ENCODE data around the gene CDKN1A.
"Not testable (repeated sequence)": the region's sequence is repeated elsewhere in the genome, so short reads cannot be mapped to it uniquely, and the experiment has no call there.

Gene CDKN1A

GRCh38 chr6:36678488-36679042, at the start of gene CDKN1A:
TSS of gene CDKN1A (plus strand) at chr6:36678714. CDS start at chr6:36684102, 5,388 bp downstream.
- DNase-seq = no peak

- DNase-seq = no peak
Observed at GRCh38 chr6:36629784-36630183, 48.7 kb upstream of the CDKN1A start.

DNA sequence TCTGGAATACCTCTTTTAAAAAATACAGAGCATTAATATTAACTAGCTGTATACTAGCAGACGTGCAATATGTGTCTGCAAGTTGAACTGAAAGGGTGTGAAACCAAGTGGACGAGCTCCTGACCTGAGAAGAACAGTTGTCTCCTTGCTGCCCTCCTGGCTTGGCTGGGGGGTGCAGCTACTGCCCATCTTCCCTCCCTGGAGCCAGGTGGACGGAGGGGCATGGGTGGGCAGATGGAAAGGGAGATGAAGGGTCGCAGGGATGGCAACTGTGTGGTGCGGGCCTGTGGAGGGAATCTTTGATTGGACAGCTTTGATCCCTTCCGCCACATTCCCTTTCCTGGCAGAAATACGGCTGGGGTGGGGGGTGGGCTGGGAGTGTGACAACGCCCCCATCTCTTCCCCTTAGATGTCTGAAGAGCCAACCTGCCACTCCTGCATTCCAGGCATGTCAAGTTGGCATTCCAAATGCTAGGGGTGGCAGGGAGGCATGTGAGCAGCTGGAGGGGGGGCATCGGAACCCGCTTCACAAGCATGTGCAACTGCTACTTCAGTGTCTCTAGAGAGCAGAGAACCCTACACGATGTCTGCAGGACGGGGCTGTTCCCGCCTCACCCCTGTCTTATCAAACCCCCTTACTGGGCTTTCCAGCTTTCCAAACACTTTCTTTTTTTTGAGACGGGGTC, 47.0 kb upstream of the CDKN1A start:
- no peak for DNase-seq

DNA sequence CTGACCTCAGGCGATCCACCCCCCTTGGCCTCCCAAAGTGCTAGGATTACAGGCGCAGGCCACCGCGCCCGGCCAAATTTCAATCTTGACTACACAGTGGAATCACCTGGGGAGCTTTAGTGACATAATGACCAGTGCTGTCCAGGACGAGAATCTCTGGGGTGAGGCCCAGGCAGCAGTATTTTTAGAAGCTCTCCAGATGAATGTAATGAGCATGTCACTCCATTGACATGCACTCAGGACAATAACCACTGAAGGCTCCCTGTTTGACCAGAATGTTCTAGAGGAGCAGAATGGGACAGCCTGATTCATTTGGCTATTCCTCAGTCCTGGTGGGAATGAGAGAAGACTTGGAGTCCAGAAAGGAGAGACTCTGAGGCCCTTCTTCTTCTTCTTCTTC, 45.1 kb upstream of the CDKN1A start:
- DNase-seq = no peak

DNA sequence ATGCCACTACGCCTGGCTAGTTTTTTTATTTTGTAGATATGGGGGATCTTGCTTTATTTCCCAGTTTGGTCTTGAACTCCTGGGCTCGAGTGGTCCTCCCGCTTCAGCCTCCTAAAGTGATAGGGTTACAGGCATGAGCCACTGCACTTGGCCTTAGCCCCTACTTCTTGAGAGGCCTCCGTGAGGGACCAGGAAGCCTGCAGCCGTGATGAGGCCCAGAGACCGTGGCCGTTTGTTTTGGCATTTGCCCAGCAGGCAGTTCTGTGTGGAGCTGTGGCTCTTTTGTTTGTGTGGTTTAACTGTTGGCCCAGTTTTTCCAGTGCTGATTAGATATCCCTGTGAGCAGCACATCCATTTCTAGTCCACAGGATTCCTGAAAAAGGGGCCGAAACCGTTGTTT, 44.6 kb upstream of the CDKN1A start:
- no peak for DNase-seq

DNA sequence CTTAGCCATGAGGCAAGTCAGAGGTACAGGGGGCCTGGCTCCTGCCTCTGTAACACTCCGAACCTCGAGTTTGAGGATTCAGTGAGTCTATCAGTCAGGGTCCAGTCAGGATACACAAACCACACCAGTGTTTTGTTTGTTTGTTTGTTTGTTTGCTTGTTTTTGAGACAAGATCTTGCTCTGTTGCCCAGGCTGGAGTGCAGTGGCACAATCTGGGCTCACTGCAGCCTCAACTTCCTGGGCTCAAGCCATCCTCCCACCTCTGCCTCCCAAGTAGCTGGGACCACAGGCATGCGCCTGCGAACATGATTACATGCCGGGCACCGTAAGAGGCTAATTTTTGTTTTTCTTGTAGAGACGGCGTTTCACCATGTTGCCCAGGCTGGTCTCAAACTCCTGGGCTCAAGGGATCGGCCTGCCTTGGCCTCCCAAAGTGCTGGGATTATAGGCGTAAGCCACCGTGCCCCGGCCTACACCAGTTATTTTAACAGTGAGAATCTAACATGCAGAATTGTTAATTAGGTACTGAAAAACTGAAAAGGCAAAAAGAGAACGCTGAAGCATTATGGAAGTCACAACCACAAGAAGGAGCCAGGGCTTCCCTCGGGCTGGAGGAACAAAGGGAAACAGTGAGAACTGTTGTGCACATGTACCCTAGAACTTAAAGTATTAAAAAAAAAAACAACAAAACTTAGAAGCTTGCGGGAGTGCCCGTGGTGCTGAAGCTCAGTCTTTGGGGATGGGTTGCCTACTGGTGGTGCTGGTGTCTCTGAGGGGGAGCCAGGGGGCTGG, 44.0 kb upstream of the CDKN1A start:
- no peak for DNase-seq

- no peak for DNase-seq
Observed at GRCh38 chr6:36636283-36636682, 42.2 kb upstream of the CDKN1A start.

GRCh38 chr6:36636687-36637418, 41.7 kb upstream of the CDKN1A start:
- DNase-seq = no peak

GRCh38 chr6:36638579-36638978, 39.9 kb upstream of the CDKN1A start:
- no peak for DNase-seq

- no peak for DNase-seq
Observed at GRCh38 chr6:36639171-36639808, 39.2 kb upstream of the CDKN1A start.

DNA sequence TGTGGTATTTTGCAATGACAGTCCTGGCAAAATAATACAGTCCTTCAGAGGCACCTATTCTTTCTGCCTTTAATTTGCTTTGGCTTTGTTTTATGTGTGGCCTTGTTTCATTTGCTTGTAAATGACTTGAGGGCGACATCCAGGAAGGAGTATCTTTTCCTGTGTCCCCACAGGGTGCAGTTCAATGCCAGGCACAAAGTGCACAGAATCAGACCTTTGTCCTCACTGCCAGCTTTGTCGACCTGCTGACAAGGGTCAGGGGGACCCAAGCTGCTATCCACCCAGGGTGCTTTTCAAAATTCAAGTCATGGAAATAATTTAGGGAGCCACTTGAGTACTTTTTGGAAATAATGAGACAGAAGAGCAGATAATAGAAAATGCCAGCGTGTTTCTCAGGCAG, 37.0 kb upstream of the CDKN1A start:
- DNase-seq = no peak

DNA sequence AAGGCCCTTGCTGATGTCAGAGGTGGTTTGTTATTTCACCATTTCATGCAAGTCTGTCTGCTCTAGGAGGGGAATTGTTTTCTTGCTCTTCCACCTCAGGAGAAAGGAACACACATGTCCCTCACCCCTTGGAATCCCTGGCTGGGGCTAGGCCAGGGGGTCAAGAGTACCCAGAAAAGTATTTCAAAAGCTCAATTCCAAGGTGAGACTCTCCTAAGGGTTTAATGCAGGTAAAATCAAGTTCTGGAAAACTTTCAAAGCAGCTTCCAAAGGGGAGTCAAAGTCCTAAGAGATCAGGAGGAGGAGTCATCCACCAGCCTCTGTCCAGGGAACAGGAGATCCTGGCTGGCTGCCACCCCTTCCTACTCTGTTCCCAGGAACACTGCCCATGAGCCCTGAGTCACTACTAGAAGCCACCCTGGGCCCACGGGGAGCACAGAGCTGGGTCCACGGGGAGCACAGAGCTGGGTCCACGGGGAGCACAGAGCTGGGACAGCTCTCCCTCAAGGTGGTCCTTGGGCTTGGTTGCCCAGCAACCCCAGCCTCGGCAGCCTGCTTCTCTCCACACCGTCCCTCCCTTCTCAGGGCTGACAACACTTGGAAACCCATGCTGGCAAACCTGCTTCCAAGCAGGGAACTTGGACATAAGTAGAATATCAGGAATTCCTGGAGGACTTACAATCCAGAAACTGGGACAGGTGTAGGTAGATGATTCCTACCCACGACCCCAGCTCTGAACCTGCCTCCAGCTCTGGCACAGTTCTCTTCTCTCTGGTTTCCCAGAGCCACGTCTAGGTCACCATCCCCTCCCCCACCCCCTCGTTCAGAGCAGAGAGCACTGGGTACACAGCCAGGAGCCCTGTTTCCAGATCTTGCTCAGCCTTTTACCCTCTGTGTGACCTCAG, 35.3 kb upstream of the CDKN1A start:
- no peak for DNase-seq

- DNase-seq = no peak
Observed at GRCh38 chr6:36643977-36644376, 34.5 kb upstream of the CDKN1A start.

DNA sequence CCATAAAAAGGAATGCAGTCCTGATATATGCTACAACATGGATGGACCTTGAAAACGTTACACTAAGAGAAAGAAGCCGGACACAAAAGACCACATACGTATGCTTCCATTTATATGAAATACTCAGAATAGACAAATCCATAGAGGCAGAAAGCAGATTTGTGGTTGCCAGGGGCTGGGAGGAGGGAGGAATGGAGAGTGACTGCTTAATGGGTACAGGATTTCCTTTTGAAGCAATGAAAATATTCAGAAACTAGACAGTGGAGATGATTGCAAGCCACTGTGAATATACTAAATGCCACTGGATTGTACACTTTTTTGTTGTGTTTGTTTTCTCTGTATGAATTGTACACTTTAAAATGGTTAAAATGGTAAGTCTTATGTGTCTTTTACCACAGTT, 29.4 kb upstream of the CDKN1A start:
- DNase-seq = no peak

DNA sequence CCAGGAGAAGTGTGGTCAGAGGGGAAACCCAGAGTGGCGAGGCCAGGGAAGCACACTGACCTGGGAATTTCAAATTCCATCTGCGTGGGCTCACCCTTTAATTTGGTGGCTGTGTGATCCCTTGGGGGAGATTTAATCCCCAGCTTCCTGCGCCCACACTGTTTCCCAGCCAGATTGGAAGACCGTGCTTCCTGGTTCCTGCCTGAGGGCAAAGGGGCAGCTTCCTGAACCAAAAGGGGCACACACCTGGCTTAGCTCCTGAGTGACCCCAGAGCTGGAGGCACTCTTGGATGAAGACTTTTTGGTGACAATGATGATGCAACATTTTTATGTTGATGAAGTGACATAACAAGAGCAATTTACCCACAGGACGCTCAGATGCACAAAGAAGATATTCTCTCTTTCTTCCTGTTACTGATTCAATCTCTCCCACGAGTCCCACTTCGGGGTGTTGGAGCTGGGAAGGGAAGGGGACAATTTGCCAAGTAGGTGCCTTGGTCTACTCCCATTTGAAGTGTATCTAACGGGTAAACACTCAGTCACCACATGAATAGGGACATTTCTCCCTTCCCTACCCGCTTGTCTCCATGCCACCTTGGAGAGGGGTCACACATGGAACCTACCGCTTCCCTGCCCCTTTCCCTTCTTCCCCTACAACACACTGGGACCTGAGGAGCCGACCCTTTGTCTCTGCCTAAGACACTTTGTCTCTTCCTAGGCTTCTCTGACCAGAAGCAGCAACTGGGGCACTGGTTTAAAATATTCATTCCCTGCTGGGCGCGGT, 28.6 kb upstream of the CDKN1A start:
- DNase-seq = no peak

DNA sequence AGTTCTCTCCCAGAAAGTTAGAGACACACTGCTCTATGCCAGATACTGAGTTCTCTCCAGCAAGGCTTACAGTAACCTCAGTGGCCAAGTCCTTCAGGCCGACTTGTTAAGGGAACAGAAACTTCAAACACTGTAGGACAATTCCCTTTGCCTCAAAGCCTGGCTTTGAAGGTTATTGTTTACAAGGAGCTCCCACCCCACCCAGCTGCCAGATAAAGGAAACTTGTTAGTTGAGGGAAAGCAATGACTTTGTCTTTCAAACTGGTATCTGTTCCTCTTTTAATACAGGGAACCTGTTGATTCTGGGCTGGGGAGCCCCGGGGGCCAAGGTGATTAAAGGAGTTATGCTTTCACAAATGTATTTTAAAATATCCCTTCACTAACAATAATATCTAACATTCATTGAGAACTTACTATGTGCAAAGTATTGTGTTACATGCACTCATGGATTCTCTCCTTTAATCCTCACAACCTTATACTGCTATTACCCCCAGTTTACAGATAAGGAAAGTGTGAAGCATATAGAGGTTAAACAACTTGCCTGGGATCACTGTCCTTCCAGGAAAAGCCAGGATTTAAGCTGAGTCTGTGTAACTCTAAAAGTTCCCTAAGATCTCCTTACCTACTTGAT, 27.6 kb upstream of the CDKN1A start:
- DNase-seq = no peak

DNA sequence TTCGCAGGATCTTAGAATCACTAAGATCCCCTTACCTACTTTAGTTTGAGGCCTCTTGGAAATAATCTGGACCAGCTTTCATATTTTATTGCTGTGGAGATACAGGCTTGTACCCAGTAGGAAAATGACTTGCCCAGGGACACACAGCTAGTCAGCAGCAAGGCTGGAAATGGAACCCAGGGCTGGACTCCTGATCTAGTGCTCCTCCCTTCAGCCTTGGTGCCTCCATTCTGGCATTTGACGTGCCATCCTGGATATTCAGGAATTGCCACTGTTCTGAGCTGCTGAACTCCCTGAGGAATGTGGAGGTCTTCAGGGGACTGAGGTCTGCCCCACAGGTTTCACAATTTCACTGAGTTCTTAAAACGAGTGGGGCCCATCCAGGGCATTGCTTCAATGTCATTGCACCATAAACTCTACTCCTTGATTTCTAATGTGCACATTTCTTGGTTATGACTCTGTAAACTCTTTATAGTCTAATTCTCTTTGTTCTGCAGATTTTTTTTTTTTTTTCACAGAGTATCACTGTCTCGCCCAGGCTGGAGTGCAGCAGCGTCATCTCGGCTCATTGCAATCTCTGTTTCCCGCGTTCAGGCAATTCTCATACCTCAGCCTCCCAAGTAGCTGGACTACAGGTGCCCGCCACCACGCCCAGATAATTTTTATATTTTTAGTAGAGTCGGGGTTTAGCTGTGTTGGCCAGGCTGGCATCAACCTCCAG, 26.7 kb upstream of the CDKN1A start:
- no peak for DNase-seq

DNA sequence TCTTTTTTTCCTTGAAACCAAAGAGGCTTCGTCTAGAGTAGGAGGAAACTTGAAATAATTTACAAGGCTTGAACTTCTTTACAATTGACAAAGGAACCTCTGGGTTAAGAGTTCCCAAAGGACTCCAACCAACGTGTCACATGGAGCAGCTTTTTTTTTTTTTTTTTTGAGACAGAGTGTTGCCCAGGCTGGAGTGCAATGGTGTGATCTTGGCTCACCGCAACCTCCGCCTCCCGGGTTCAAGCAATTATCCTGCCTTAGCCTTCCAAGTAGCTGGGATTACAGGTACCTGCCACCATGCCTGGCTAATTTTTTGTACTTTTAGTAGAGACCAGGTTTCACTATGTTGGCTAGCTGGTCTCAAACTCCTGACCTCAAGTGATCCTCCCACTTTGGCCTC, 24.0 kb upstream of the CDKN1A start:
- DNase-seq = not testable (repeated sequence)

- DNase-seq = no peak
Observed at GRCh38 chr6:36655085-36655724, 23.3 kb upstream of the CDKN1A start.

Measured in cortex of kidney (tissue), 1 donor.